ENCODE data around the gene RGS6.

The RGS6 gene

GRCh38 chr14:72545411-72546311 lies 613.4 kb downstream of the RGS6 start:
- DNase-seq = no peak
- Histone ChIP-seq H3K4me1 (ENCODE audit: control extremely low read depth in 1 of 4, control insufficient read depth in 4 of 4, insufficient read depth in 4 of 4, low read length in 3 of 4) (peaks cover 0 to 10% (median 7%) of the 10 kb centered on the region in 4 experiments), H3K27me3 (replicated peaks in 2 of 5; ENCODE audit: control insufficient read depth in 4 of 5, insufficient read depth in 5 of 5, low read length in 4 of 5) (peaks cover 0 to 85% (median 31%) of the 10 kb centered on the region in 5 experiments), H3K4me3 (ENCODE audit: control insufficient read depth in 1 of 7, extremely low read depth in 1 of 7, insufficient read depth in 4 of 7, low read depth in 2 of 7, low read length in 6 of 7) (no peak overlapping the region), H3K9me3 (ENCODE audit: control extremely low read depth in 1 of 5, control insufficient read depth in 4 of 5, insufficient read depth in 2 of 5, low read depth in 1 of 5, low read length in 4 of 5) (no peaks in the 10 kb centered on the region), H3K27ac (ENCODE audit: insufficient read depth in 1 of 2, low read depth in 1 of 2, low read length in 2 of 2, poor library complexity in 1 of 2, severe bottlenecking in 2 of 2) (no peak overlapping the region), H3K36me3 (ENCODE audit: control insufficient read depth in 4 of 4, insufficient read depth in 4 of 4, low read length in 3 of 4) (no peaks in the 10 kb centered on the region)
- 97% methylated on average over 10 of the region's 13 CpGs for WGBS (ENCODE audit: insufficient coverage)
- ChIA-PET CTCF (interaction anchor here (0.7 to 0.8 kb wide), 2 partner anchors 28 to 139 kb away, joined by 3 read pairs; no protein-coding TSS in a partner anchor), POLR2A (interaction anchor here (0.7 kb wide), 1 partner anchor 33 kb away, joined by 4 read pairs; no protein-coding TSS in a partner anchor)

- ChIA-PET POLR2A (no interaction called here), CTCF (interaction anchor here (0.7 to 0.8 kb wide), 2 partner anchors 29 to 138 kb away, joined by 3 read pairs; no protein-coding TSS in a partner anchor)
- Histone ChIP-seq H3K36me3 (ENCODE audit: control insufficient read depth in 4 of 4, insufficient read depth in 4 of 4, low read length in 3 of 4) (no peaks in the 10 kb centered on the region), H3K27ac (ENCODE audit: insufficient read depth in 1 of 2, low read depth in 1 of 2, low read length in 2 of 2, poor library complexity in 1 of 2, severe bottlenecking in 2 of 2) (no peak overlapping the region), H3K27me3 (replicated peaks in 2 of 5; ENCODE audit: control insufficient read depth in 4 of 5, insufficient read depth in 5 of 5, low read length in 4 of 5) (peaks cover 0 to 83% (median 30%) of the 10 kb centered on the region in 5 experiments), H3K9me3 (ENCODE audit: control extremely low read depth in 1 of 5, control insufficient read depth in 4 of 5, insufficient read depth in 2 of 5, low read depth in 1 of 5, low read length in 4 of 5) (no peaks in the 10 kb centered on the region), H3K4me1 (ENCODE audit: control extremely low read depth in 1 of 4, control insufficient read depth in 4 of 4, insufficient read depth in 4 of 4, low read length in 3 of 4) (peaks cover 0 to 10% (median 7%) of the 10 kb centered on the region in 4 experiments), H3K4me3 (ENCODE audit: control insufficient read depth in 1 of 7, extremely low read depth in 1 of 7, insufficient read depth in 4 of 7, low read depth in 2 of 7, low read length in 6 of 7) (no peak overlapping the region)
- 94% methylated on average over 16 of the region's 16 CpGs for WGBS (ENCODE audit: insufficient coverage)
- no peak for DNase-seq
Observed at GRCh38 chr14:72546344-72547016, 614.3 kb downstream of the RGS6 start.

GRCh38 chr14:72547999-72548398 lies 615.8 kb downstream of the RGS6 start:
- no peaks in the 10 kb centered on the region for H3K9me3 ChIP-seq (ENCODE audit: control extremely low read depth in 1 of 5, control insufficient read depth in 4 of 5, insufficient read depth in 2 of 5, low read depth in 1 of 5, low read length in 4 of 5)
- no peak overlapping the region for H3K4me3 ChIP-seq (ENCODE audit: control insufficient read depth in 1 of 7, extremely low read depth in 1 of 7, insufficient read depth in 4 of 7, low read depth in 2 of 7, low read length in 6 of 7)
- H3K36me3 ChIP-seq (ENCODE audit: control insufficient read depth in 4 of 4, insufficient read depth in 4 of 4, low read length in 3 of 4) = no peaks in the 10 kb centered on the region
- POLR2A ChIA-PET = no interaction called here
- peaks cover 0 to 7% (median 6%) of the 10 kb centered on the region in 4 experiments for H3K4me1 ChIP-seq (ENCODE audit: control extremely low read depth in 1 of 4, control insufficient read depth in 4 of 4, insufficient read depth in 4 of 4, low read length in 3 of 4)
- no peak overlapping the region for H3K27ac ChIP-seq (ENCODE audit: insufficient read depth in 1 of 2, low read depth in 1 of 2, low read length in 2 of 2, poor library complexity in 1 of 2, severe bottlenecking in 2 of 2)
- no peak for DNase-seq
- CTCF ChIA-PET = no interaction called here
- 100% methylated on average over 2 of the region's 9 CpGs for WGBS (ENCODE audit: insufficient coverage)
- H3K27me3 ChIP-seq (replicated peaks in 2 of 5; ENCODE audit: control insufficient read depth in 4 of 5, insufficient read depth in 5 of 5, low read length in 4 of 5) = peaks cover 0 to 88% (median 24%) of the 10 kb centered on the region in 5 experiments

GRCh38 chr14:72549026-72549425 lies 616.8 kb downstream of the RGS6 start:
- no peaks in the 10 kb centered on the region for H3K9me3 ChIP-seq (ENCODE audit: control extremely low read depth in 1 of 5, control insufficient read depth in 4 of 5, insufficient read depth in 2 of 5, low read depth in 1 of 5, low read length in 4 of 5)
- POLR2A ChIA-PET = no interaction called here
- no peaks in the 10 kb centered on the region for H3K4me1 ChIP-seq (ENCODE audit: control extremely low read depth in 1 of 4, control insufficient read depth in 4 of 4, insufficient read depth in 4 of 4, low read length in 3 of 4)
- no peak overlapping the region for H3K27ac ChIP-seq (ENCODE audit: insufficient read depth in 1 of 2, low read depth in 1 of 2, low read length in 2 of 2, poor library complexity in 1 of 2, severe bottlenecking in 2 of 2)
- H3K27me3 ChIP-seq (replicated peaks in 2 of 5; ENCODE audit: control insufficient read depth in 4 of 5, insufficient read depth in 5 of 5, low read length in 4 of 5) = peaks cover 0 to 93% (median 25%) of the 10 kb centered on the region in 5 experiments
- H3K36me3 ChIP-seq (ENCODE audit: control insufficient read depth in 4 of 4, insufficient read depth in 4 of 4, low read length in 3 of 4) = no peaks in the 10 kb centered on the region
- CTCF ChIA-PET = no interaction called here
- no peak overlapping the region for H3K4me3 ChIP-seq (ENCODE audit: control insufficient read depth in 1 of 7, extremely low read depth in 1 of 7, insufficient read depth in 4 of 7, low read depth in 2 of 7, low read length in 6 of 7)
- WGBS (ENCODE audit: insufficient coverage) = 93% methylated on average over 8 of the region's 8 CpGs
- DNase-seq = no peak

- no peak for DNase-seq
- H3K36me3 ChIP-seq (ENCODE audit: control insufficient read depth in 4 of 4, insufficient read depth in 4 of 4, low read length in 3 of 4) = no peaks in the 10 kb centered on the region
- no peaks in the 10 kb centered on the region for H3K9me3 ChIP-seq (ENCODE audit: control extremely low read depth in 1 of 5, control insufficient read depth in 4 of 5, insufficient read depth in 2 of 5, low read depth in 1 of 5, low read length in 4 of 5)
- 93% methylated on average over 3 of the region's 6 CpGs for WGBS (ENCODE audit: insufficient coverage)
- POLR2A ChIA-PET = interaction anchor here (0.6 kb wide), 1 partner anchor 224 kb away, joined by 6 read pairs; no protein-coding TSS in a partner anchor
- H3K4me1 ChIP-seq (ENCODE audit: control extremely low read depth in 1 of 4, control insufficient read depth in 4 of 4, insufficient read depth in 4 of 4, low read length in 3 of 4) = no peaks in the 10 kb centered on the region
- H3K4me3 ChIP-seq (ENCODE audit: control insufficient read depth in 1 of 7, extremely low read depth in 1 of 7, insufficient read depth in 4 of 7, low read depth in 2 of 7, low read length in 6 of 7) = no peak overlapping the region
- no peak overlapping the region for H3K27ac ChIP-seq (ENCODE audit: insufficient read depth in 1 of 2, low read depth in 1 of 2, low read length in 2 of 2, poor library complexity in 1 of 2, severe bottlenecking in 2 of 2)
- H3K27me3 ChIP-seq (replicated peaks in 2 of 5; ENCODE audit: control insufficient read depth in 4 of 5, insufficient read depth in 5 of 5, low read length in 4 of 5) = peaks cover 0 to 93% (median 24%) of the 10 kb centered on the region in 5 experiments
- CTCF ChIA-PET = no interaction called here
Observed at GRCh38 chr14:72549854-72550253, 617.6 kb downstream of the RGS6 start.

GRCh38 chr14:72550513-72550912 lies 618.3 kb downstream of the RGS6 start:
- CTCF ChIA-PET = no interaction called here
- H3K4me1 ChIP-seq (ENCODE audit: control extremely low read depth in 1 of 4, control insufficient read depth in 4 of 4, insufficient read depth in 4 of 4, low read length in 3 of 4) = no peaks in the 10 kb centered on the region
- POLR2A ChIA-PET = no interaction called here
- H3K4me3 ChIP-seq (ENCODE audit: control insufficient read depth in 1 of 7, extremely low read depth in 1 of 7, insufficient read depth in 4 of 7, low read depth in 2 of 7, low read length in 6 of 7) = no peak overlapping the region
- no peaks in the 10 kb centered on the region for H3K36me3 ChIP-seq (ENCODE audit: control insufficient read depth in 4 of 4, insufficient read depth in 4 of 4, low read length in 3 of 4)
- no peak for DNase-seq
- H3K27me3 ChIP-seq (replicated peaks in 2 of 5; ENCODE audit: control insufficient read depth in 4 of 5, insufficient read depth in 5 of 5, low read length in 4 of 5) = peaks cover 0 to 92% (median 24%) of the 10 kb centered on the region in 5 experiments
- WGBS (ENCODE audit: insufficient coverage) = 100% methylated on average over 1 of the region's 4 CpGs
- no peak overlapping the region for H3K27ac ChIP-seq (ENCODE audit: insufficient read depth in 1 of 2, low read depth in 1 of 2, low read length in 2 of 2, poor library complexity in 1 of 2, severe bottlenecking in 2 of 2)
- H3K9me3 ChIP-seq (ENCODE audit: control extremely low read depth in 1 of 5, control insufficient read depth in 4 of 5, insufficient read depth in 2 of 5, low read depth in 1 of 5, low read length in 4 of 5) = no peaks in the 10 kb centered on the region

GRCh38 chr14:72552236-72552635 lies 620.0 kb downstream of the RGS6 start:
- Histone ChIP-seq H3K27me3 (replicated peaks in 2 of 5; ENCODE audit: control insufficient read depth in 4 of 5, insufficient read depth in 5 of 5, low read length in 4 of 5) (peaks cover 0 to 78% (median 19%) of the 10 kb centered on the region in 5 experiments), H3K9me3 (ENCODE audit: control extremely low read depth in 1 of 5, control insufficient read depth in 4 of 5, insufficient read depth in 2 of 5, low read depth in 1 of 5, low read length in 4 of 5) (no peaks in the 10 kb centered on the region), H3K36me3 (ENCODE audit: control insufficient read depth in 4 of 4, insufficient read depth in 4 of 4, low read length in 3 of 4) (no peaks in the 10 kb centered on the region), H3K4me3 (ENCODE audit: control insufficient read depth in 1 of 7, extremely low read depth in 1 of 7, insufficient read depth in 4 of 7, low read depth in 2 of 7, low read length in 6 of 7) (no peak overlapping the region), H3K27ac (ENCODE audit: insufficient read depth in 1 of 2, low read depth in 1 of 2, low read length in 2 of 2, poor library complexity in 1 of 2, severe bottlenecking in 2 of 2) (no peak overlapping the region), H3K4me1 (ENCODE audit: control extremely low read depth in 1 of 4, control insufficient read depth in 4 of 4, insufficient read depth in 4 of 4, low read length in 3 of 4) (no peaks in the 10 kb centered on the region)
- POLR2A ChIA-PET = no interaction called here
- WGBS (ENCODE audit: insufficient coverage) = 70% methylated on average over 5 of the region's 5 CpGs
- CTCF ChIA-PET = interaction anchor here (0.6 to 3.0 kb wide), 2 partner anchors 9 to 12 kb away, joined by 3 to 10 read pairs; no protein-coding TSS in a partner anchor
- DNase-seq = no peak
